ENCODE results near the gene ACTR3.

ACTR3 gene

GRCh38 chr2:113981404-113982134, 91.7 kb downstream of the ACTR3 start:
- peaks cover 11% of the 10 kb centered on the region; the same call in 1 of the 2 replicates for H3K9me3 ChIP-seq (ENCODE audit: control insufficient read depth, insufficient read depth, low read length)
- 0 out of 2 replicates have a peak, but pooled peaks cover 2% of the 10 kb centered on the region for H3F3A ChIP-seq (ENCODE audit: control insufficient read depth, insufficient read depth)
- H3K79me2 ChIP-seq (ENCODE audit: control insufficient read depth, low read length): no peaks in the 10 kb centered on the region
- H3K4me3 ChIP-seq (ENCODE audit: low read length): no peak overlapping the region
- no peaks in the 10 kb centered on the region for H3K4me1 ChIP-seq (ENCODE audit: control insufficient read depth, low read length)
- TF ChIP-seq CTCF (IDR thresholded peaks at IDR 0.05; ENCODE audit: low read depth, low read length, poor library complexity, severe bottlenecking) (no peak), EZH2phosphoT487 (IDR thresholded peaks at IDR 0.05; ENCODE audit: borderline replicate concordance, low read length) (no peak)
- peaks cover 2% of the 10 kb centered on the region; the same call in 1 of the 2 replicates for H3K27me3 ChIP-seq (ENCODE audit: control insufficient read depth, low read length)
- no peaks in the 10 kb centered on the region for H4K20me1 ChIP-seq (ENCODE audit: control insufficient read depth, insufficient read depth, low read depth, low read length)
- H3K36me3 ChIP-seq (ENCODE audit: control insufficient read depth, low read length): no peaks in the 10 kb centered on the region
- H3K9me2 ChIP-seq (replicated peaks; ENCODE audit: control insufficient read depth, low read length): no peaks in the 10 kb centered on the region
- no peak overlapping the region for H3K4me2 ChIP-seq (ENCODE audit: low read length)
- H3K27ac ChIP-seq (ENCODE audit: low read depth, low read length): no peak overlapping the region

DNA sequence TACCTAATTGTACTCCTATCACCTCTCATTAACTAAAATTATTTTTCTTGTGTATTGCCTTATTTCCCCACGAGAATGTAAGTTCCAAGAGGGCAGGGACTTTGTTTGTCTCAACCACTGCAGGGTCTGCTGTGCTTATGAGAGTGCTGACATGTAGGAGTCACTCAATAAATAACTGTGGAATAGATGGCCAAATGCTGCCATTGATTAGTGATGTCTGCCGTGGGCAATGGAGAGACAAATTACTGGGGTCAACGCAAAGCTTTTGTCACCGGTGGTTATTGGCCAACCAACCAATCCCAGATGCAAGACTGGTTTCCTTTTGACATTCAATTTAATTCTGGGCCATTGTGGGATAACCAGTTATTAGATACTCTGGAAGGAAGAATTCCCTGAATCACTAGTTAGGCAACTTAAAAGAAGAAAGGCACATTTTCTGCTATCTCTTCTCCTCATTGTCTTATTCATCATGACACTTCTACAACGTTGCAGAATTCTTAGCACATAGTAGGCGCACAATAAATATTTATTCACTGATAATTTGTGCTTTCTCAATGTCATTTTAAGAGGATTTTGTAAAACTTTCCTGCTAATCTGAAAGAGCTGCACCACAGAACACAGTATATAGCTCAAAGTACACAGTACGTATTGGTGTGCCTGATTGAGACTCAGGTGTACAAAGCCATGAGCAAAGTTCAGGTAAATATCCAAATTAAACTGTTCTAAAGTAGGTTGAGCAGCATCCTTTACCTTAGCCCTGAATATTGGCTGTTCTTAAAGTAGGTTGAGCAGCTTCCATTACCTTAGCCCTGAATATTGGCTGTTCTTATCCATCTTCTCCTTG, 95.9 kb downstream of the ACTR3 start:
- H3K4me2 ChIP-seq (ENCODE audit: low read length): no peak overlapping the region
- H3K9me2 ChIP-seq (replicated peaks; ENCODE audit: control insufficient read depth, low read length): no peaks in the 10 kb centered on the region
- H3K36me3 ChIP-seq (ENCODE audit: control insufficient read depth, low read length): no peaks in the 10 kb centered on the region
- no peaks in the 10 kb centered on the region for H4K20me1 ChIP-seq (ENCODE audit: control insufficient read depth, insufficient read depth, low read depth, low read length)
- H3F3A ChIP-seq (ENCODE audit: control insufficient read depth, insufficient read depth): no peaks in the 10 kb centered on the region
- no peaks in the 10 kb centered on the region for H3K9me3 ChIP-seq (ENCODE audit: control insufficient read depth, insufficient read depth, low read length)
- H3K79me2 ChIP-seq (ENCODE audit: control insufficient read depth, low read length): no peaks in the 10 kb centered on the region
- no peaks in the 10 kb centered on the region for H3K4me1 ChIP-seq (ENCODE audit: control insufficient read depth, low read length)
- no peak overlapping the region for H3K27ac ChIP-seq (ENCODE audit: low read depth, low read length)
- no peak overlapping the region for H3K4me3 ChIP-seq (ENCODE audit: low read length)
- TF ChIP-seq CTCF (IDR thresholded peaks at IDR 0.05; ENCODE audit: low read depth, low read length, poor library complexity, severe bottlenecking): no peak
- TF ChIP-seq EZH2phosphoT487 (IDR thresholded peaks at IDR 0.05; ENCODE audit: borderline replicate concordance, low read length): no peak
- peaks cover 2% of the 10 kb centered on the region; the same call in 1 of the 2 replicates for H3K27me3 ChIP-seq (ENCODE audit: control insufficient read depth, low read length)

DNA sequence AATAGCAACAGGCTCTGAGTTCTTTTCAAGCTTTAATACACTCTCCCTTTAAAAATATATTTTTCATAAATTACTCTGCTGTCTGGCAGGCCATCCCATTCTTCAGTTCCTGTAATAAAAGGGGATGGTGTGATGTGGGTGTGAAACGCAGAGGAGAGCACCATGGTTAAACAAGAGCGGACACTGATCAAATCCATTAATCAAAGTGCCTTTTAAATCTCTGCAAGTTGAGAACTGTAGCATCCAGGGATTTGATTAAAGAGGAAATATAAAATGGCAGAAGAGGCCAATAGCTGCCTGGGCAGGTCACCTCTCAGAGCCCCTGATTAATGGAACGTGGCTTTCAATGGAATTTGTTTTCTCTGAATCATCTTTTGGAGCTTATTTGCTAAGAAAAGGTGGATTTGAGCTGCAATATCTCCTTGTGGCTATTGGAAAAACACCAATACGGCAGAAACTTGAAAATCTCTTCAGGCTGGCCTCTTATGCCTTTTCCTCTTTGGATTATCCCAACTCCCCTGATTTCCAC, 96.9 kb downstream of the ACTR3 start:
- Histone ChIP-seq H3F3A (ENCODE audit: control insufficient read depth, insufficient read depth) (no peaks in the 10 kb centered on the region), H3K27ac (ENCODE audit: low read depth, low read length) (no peak overlapping the region), H3K9me2 (replicated peaks; ENCODE audit: control insufficient read depth, low read length) (no peaks in the 10 kb centered on the region), H3K27me3 (ENCODE audit: control insufficient read depth, low read length) (peaks cover 2% of the 10 kb centered on the region; the same call in 1 of the 2 replicates), H3K4me3 (ENCODE audit: low read length) (no peak overlapping the region), H4K20me1 (ENCODE audit: control insufficient read depth, insufficient read depth, low read depth, low read length) (no peaks in the 10 kb centered on the region), H3K9me3 (ENCODE audit: control insufficient read depth, insufficient read depth, low read length) (no peaks in the 10 kb centered on the region), H3K4me2 (ENCODE audit: low read length) (no peak overlapping the region), H3K36me3 (ENCODE audit: control insufficient read depth, low read length) (no peaks in the 10 kb centered on the region), H3K4me1 (ENCODE audit: control insufficient read depth, low read length) (no peaks in the 10 kb centered on the region), H3K79me2 (ENCODE audit: control insufficient read depth, low read length) (no peaks in the 10 kb centered on the region)
- no peak for TF ChIP-seq CTCF (IDR thresholded peaks at IDR 0.05; ENCODE audit: low read depth, low read length, poor library complexity, severe bottlenecking)
- TF ChIP-seq EZH2phosphoT487 (IDR thresholded peaks at IDR 0.05; ENCODE audit: borderline replicate concordance, low read length): no peak
